ENCODE results near the gene FCRL2. TPM values are rescaled to one million over a fixed set of nuclear protein-coding genes. Genes with fewer than 3 reads are reported as not detected.

The FCRL2 gene
- total and polyA plus RNA-seq, 12 donors: 0.04 to 0.17 TPM; not detected in 10

GRCh38 chr1:157734321-157734720, 42.6 kb downstream of the FCRL2 start:
- DNase-seq (peak in 1 of 2 donors; percentile 7), ATAC-seq (peak in 3 of 8 donors; percentile 55 to 71 (median 68))
- intact Hi-C loops (cut with DNase I): no loop called here
- Histone ChIP-seq H3K27me3 (no peaks in the 10 kb centered on the region), H3K4me1 (peaks cover 0 to 12% (median 0%) of the 10 kb centered on the region in 9 donors), H3K4me3 (no peak overlapping the region), H3K9me3 (peaks cover 0 to 12% (median 0%) of the 10 kb centered on the region in 11 donors), H3K36me3 (no peaks in the 10 kb centered on the region), H3K27ac (no peak overlapping the region)
- WGBS, 2 donors: 62 to 70% methylated on average over 1 of the region's 1 CpG
- TF ChIP-seq, protein P1, sequence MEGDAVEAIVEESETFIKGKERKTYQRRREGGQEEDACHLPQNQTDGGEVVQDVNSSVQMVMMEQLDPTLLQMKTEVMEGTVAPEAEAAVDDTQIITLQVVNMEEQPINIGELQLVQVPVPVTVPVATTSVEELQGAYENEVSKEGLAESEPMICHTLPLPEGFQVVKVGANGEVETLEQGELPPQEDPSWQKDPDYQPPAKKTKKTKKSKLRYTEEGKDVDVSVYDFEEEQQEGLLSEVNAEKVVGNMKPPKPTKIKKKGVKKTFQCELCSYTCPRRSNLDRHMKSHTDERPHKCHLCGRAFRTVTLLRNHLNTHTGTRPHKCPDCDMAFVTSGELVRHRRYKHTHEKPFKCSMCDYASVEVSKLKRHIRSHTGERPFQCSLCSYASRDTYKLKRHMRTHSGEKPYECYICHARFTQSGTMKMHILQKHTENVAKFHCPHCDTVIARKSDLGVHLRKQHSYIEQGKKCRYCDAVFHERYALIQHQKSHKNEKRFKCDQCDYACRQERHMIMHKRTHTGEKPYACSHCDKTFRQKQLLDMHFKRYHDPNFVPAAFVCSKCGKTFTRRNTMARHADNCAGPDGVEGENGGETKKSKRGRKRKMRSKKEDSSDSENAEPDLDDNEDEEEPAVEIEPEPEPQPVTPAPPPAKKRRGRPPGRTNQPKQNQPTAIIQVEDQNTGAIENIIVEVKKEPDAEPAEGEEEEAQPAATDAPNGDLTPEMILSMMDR (IDR thresholded peaks at IDR 0.05): no peak

- no peaks in the 10 kb centered on the region for H3K27me3 ChIP-seq
- peaks cover 0 to 12% (median 0%) of the 10 kb centered on the region in 9 donors for H3K4me1 ChIP-seq
- no peak overlapping the region for H3K4me3 ChIP-seq
- WGBS, 2 donors: 71 to 73% methylated on average over 3 of the region's 3 CpGs
- TF ChIP-seq, protein P1 (IDR thresholded peaks at IDR 0.05): no peak
- H3K36me3 ChIP-seq: no peaks in the 10 kb centered on the region
- H3K27ac ChIP-seq: no peak overlapping the region
- ATAC-seq (no peak), DNase-seq (no peak)
- intact Hi-C loops (cut with DNase I): no loop called here
- peaks cover 0 to 12% (median 0%) of the 10 kb centered on the region in 11 donors for H3K9me3 ChIP-seq
Measured at GRCh38 chr1:157732755-157733154, 44.2 kb downstream of the FCRL2 start.

DNA sequence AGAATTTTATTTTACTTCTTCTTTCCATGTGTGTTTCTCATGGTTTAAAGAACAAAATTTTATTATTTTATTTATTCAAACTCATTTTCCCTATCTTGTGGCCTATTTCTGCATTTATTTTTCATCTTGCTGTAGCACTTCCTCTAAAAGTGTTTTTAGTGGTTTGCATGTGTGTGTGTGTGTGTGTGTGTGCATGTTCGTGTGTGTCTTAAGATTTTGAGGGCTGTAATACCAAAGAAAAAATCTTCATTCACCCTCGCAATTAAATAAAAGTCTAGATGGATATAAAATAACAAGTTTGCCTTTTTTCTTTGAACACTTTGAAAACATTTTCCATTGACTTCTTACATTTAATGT, 51.7 kb downstream of the FCRL2 start:
- intact Hi-C loops (cut with DNase I): no loop called here
- H3K27ac ChIP-seq: no peak overlapping the region
- no peaks in the 10 kb centered on the region for H3K27me3 ChIP-seq
- TF ChIP-seq, protein P1 (IDR thresholded peaks at IDR 0.05): no peak
- no peak overlapping the region for H3K4me3 ChIP-seq
- H3K36me3 ChIP-seq: no peaks in the 10 kb centered on the region
- H3K9me3 ChIP-seq: peaks cover 0 to 14% (median 4%) of the 10 kb centered on the region in 11 donors
- no peaks in the 10 kb centered on the region for H3K4me1 ChIP-seq
- ATAC-seq (no peak), DNase-seq (no peak)
- 53 to 62% methylated on average over 2 of the region's 2 CpGs for WGBS, 2 donors

DNA sequence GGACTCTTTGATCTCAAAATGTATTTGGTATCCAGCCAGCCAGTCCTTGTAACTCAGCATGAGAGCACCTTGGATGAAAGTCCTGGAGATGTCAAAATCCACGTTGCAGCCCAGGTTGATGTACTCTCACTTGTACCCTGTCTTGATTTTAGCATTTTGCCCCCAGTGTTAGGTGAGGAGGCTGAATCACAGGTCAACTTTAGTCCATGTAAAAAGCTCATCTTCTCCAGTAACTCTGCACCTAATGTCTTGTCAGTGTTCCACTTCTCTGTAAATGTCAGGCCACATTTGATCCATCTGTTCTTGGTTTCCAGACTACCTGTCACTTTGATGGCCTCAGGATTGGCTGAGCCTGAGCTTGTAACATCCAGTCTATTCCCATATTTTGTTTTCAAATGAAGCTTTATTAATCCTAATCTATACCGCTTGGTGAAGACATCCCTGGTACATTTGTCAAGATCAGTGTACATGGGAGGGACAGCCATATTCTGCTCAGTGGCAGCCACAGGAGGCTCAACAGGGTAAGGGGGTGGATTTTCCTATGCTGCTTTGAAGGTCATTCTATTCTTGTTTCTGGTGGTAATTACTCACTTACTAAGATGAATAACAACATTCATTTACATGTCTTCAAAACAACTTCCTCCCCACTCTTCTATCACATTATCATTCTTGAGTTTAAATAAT, 52.3 kb downstream of the FCRL2 start:
- intact Hi-C loops (cut with DNase I): no loop called here
- TF ChIP-seq, protein P1 (IDR thresholded peaks at IDR 0.05): no peak
- Histone ChIP-seq H3K36me3 (no peaks in the 10 kb centered on the region), H3K4me1 (no peaks in the 10 kb centered on the region), H3K4me3 (no peak overlapping the region), H3K27ac (peak overlapping the region in 1 of 10 donors; percentile 36), H3K9me3 (peaks cover 0 to 14% (median 4%) of the 10 kb centered on the region in 11 donors), H3K27me3 (no peaks in the 10 kb centered on the region)
- ATAC-seq (no peak), DNase-seq (no peak)
- WGBS, 2 donors: 74 to 78% methylated on average over 2 of the region's 2 CpGs
